DND-41 (cell line): ENCODE data around the gene MALRD1.

Experiments used
- EZH2 ChIP-seq: IDR thresholded peaks from 3 replicates; pipeline ENCODE4 v1.6.1; 2012; ENCODE audit warnings: borderline replicate concordance, low read depth, mild to moderate bottlenecking, moderate library complexity, low read length, inconsistent platforms; ENCODE audit not compliant: severe bottlenecking
- TF ChIP-seq, protein P1 (sequence below): IDR thresholded peaks from 2 replicates; pipeline ENCODE4 v1.5.1; 2012; ENCODE audit warnings: borderline replicate concordance, low read length, moderate library complexity, mild to moderate bottlenecking; ENCODE audit not compliant: poor library complexity, severe bottlenecking; ENCODE audit errors: extremely low read depth

DNA sequence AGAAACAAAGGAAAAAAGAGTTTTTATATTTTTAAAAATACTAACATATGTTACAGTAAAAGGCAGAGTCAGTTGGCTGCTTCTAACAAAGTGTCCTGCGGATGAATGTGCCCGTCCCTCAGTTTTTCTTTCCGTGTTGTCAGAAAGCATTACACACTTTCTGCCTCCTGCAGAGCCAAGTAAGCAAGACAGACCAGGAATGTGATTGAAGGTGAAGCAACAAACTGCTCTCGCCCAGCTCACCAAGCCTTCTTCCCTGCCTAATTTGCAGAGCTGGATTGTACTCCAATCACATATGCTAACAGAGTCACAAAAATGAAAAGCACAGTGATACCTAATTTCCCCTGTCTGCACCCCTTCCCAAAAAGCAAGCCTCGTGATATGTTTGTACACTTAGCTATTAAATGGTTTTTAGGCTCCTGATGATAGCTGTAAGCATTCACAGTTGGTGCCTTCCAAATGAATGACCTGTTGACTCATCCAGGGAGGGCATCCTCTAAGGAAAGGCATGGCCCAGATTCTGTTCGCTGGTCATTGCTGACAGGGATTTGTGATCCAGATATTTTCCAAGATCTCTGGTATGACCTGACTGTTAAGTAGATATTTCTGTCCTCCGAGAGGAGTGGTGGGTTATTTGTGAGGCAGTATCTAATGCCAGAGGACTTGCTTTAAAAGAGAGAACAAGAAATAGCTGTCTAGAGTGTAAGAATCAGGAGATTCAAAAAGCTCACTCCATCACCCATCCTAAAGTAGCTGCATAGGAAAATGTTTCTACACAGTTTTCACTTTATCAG, 580.4 kb downstream of the MALRD1 start:
- TF ChIP-seq, protein P1, sequence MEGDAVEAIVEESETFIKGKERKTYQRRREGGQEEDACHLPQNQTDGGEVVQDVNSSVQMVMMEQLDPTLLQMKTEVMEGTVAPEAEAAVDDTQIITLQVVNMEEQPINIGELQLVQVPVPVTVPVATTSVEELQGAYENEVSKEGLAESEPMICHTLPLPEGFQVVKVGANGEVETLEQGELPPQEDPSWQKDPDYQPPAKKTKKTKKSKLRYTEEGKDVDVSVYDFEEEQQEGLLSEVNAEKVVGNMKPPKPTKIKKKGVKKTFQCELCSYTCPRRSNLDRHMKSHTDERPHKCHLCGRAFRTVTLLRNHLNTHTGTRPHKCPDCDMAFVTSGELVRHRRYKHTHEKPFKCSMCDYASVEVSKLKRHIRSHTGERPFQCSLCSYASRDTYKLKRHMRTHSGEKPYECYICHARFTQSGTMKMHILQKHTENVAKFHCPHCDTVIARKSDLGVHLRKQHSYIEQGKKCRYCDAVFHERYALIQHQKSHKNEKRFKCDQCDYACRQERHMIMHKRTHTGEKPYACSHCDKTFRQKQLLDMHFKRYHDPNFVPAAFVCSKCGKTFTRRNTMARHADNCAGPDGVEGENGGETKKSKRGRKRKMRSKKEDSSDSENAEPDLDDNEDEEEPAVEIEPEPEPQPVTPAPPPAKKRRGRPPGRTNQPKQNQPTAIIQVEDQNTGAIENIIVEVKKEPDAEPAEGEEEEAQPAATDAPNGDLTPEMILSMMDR: no peak
- TF ChIP-seq EZH2: no peak
